HG03565 (cell line): ENCODE results near the gene ADCY3.

ENCODE experiments used
- ATAC-seq: cut with Tn5 transposase; IDR thresholded peaks from one replicate; pipeline ENCODE4 v1.9.1; 2021; ENCODE audit warnings: mild to moderate bottlenecking, moderate library complexity; ENCODE audit not compliant: unreplicated experiment

Gene ADCY3

GRCh38 chr2:24907116-24907515 lies 12.9 kb downstream of the ADCY3 start:
- no peak for ATAC-seq

GRCh38 chr2:24906466-24906865 lies 13.6 kb downstream of the ADCY3 start:
- no peak for ATAC-seq

GRCh38 chr2:24903161-24904103 lies 16.6 kb downstream of the ADCY3 start:
- no peak for ATAC-seq

- no peak for ATAC-seq
Measured at GRCh38 chr2:24899361-24899910, 20.6 kb downstream of the ADCY3 start.

- no peak for ATAC-seq
Measured at GRCh38 chr2:24898122-24899109, 21.6 kb downstream of the ADCY3 start.

GRCh38 chr2:24894750-24895149 lies 25.3 kb downstream of the ADCY3 start:
- no peak for ATAC-seq

- no peak for ATAC-seq
Measured at GRCh38 chr2:24893934-24894333, 26.1 kb downstream of the ADCY3 start.

- no peak for ATAC-seq
Measured at GRCh38 chr2:24892928-24893327, 27.1 kb downstream of the ADCY3 start.

- ATAC-seq: no peak
Measured at GRCh38 chr2:24891201-24891600, 28.8 kb downstream of the ADCY3 start.

- ATAC-seq: no peak
Measured at GRCh38 chr2:24889221-24889620, 30.8 kb downstream of the ADCY3 start.

- ATAC-seq: no peak
Measured at GRCh38 chr2:24888177-24888576, 31.9 kb downstream of the ADCY3 start.

GRCh38 chr2:24887307-24887874 lies 32.6 kb downstream of the ADCY3 start:
- no peak for ATAC-seq

GRCh38 chr2:24886691-24887304 lies 33.2 kb downstream of the ADCY3 start:
- no peak for ATAC-seq

GRCh38 chr2:24886126-24886501 lies 33.9 kb downstream of the ADCY3 start:
- ATAC-seq: no peak

GRCh38 chr2:24885221-24886125 lies 34.6 kb downstream of the ADCY3 start:
- no peak for ATAC-seq

GRCh38 chr2:24883946-24884345 lies 36.1 kb downstream of the ADCY3 start:
- ATAC-seq: no peak

GRCh38 chr2:24881623-24882022 lies 38.4 kb downstream of the ADCY3 start:
- ATAC-seq: no peak

- ATAC-seq: no peak
Measured at GRCh38 chr2:24881158-24881557, 38.9 kb downstream of the ADCY3 start.

GRCh38 chr2:24878341-24878740 lies 41.7 kb downstream of the ADCY3 start:
- no peak for ATAC-seq
